ENCODE measurements around the gene PCMTD2.

DNA sequence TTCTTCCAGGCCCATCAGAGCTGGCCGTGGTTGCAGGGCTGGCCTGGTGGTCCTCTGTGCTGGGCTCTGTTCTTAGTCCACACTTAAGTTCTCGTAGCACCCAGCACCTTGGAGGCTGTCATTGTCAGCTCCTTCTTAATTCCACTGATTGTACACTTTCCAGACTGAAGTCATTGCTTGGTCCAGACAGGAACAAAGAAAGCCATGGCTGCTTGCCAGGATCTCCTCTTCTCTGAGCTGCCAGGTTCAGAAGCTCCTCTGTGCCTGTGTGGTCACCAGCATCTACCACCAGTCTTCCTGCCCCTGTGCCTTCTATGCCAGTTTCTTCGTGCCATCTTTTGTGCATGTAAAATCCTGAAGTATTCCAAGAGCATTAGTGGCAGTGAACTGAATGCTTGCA lies 39.5 kb upstream of the PCMTD2 start:
- TF ChIP-seq, protein P1, sequence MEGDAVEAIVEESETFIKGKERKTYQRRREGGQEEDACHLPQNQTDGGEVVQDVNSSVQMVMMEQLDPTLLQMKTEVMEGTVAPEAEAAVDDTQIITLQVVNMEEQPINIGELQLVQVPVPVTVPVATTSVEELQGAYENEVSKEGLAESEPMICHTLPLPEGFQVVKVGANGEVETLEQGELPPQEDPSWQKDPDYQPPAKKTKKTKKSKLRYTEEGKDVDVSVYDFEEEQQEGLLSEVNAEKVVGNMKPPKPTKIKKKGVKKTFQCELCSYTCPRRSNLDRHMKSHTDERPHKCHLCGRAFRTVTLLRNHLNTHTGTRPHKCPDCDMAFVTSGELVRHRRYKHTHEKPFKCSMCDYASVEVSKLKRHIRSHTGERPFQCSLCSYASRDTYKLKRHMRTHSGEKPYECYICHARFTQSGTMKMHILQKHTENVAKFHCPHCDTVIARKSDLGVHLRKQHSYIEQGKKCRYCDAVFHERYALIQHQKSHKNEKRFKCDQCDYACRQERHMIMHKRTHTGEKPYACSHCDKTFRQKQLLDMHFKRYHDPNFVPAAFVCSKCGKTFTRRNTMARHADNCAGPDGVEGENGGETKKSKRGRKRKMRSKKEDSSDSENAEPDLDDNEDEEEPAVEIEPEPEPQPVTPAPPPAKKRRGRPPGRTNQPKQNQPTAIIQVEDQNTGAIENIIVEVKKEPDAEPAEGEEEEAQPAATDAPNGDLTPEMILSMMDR (IDR thresholded peaks at IDR 0.05) = no peak
- TF ChIP-seq POLR2AphosphoS5 (IDR thresholded peaks at IDR 0.05; ENCODE audit: insufficient read depth in 1 of 2, low read depth in 1 of 2) (no peak), POLR2A (IDR thresholded peaks at IDR 0.05) (no peak)
